SHP77 treated with DMSO at 0.1 percent for 48 hours (cell line): Measurements from ENCODE around the gene HCFC1R1.

Experiments used
- DNase-seq: peaks from one replicate; lab custom pipeline; 2025; lab: John Stamatoyannopoulos, UW

The HCFC1R1 gene

DNA sequence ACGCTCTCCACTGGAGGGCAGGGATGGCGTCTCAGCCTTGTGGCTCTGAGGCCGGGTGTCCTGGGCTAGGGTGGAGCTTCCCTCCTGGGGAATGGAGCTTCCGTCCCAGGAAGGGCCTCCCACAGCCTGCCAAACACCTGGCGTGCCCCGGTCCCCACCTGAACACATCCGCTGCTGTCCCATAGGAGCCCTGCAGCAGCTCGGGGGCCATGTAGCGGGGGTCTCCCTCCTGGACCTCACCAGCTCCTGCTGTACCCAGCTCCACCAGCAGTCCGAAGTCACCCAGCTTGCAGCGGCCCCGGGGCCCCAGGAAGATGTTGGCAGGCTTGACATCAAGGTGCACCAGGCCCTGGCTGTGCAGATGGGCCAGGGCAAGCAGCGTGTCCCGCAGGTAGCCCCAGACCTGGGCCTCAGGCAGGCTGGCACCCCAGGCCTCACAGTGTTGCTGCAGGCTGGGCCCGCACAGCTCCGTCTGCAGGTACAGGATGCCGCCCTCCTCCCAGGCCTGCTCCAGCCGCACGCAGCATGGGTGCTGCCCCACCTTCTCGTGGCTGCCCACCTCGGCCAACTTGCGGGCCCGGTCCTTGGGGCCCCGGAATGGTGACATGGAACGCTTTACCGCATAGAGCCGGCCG, 48.5 kb downstream of the HCFC1R1 start:
- no peak for DNase-seq

DNA sequence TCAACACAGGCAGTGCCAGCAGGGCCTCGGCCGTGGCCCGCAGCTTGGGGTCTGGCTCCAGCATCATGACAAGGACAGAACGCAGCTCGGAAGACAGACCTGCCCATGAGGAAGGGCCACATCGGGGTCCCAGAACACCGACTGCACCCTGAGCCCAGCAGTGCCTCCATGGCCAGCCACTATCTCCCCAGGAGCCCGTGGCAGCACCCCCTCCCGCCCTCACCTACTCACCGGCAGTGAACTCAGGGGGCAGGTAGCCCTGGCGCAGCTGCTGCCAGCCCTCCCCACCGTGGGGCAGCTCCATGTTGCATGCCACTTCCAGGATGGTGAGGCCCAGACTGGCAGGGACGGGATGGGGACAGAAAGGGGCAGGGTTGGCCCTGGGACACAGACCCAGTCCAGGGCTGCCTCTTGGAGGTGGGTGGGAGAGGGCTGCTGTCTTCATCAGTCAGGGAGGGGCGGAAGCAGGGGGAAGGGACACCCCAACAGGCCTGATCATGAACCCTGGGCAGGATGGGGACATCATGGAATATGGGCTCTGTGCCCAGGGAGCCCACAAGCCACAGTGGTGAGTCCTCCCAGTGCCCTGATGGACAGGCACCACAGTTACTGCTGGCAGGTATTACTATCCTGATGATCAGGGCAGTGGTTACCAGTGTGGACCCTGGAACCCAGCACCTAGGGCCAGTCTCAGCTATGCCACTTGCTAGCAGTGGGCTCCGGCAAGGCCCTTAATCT, 49.3 kb downstream of the HCFC1R1 start:
- no peak for DNase-seq

DNA sequence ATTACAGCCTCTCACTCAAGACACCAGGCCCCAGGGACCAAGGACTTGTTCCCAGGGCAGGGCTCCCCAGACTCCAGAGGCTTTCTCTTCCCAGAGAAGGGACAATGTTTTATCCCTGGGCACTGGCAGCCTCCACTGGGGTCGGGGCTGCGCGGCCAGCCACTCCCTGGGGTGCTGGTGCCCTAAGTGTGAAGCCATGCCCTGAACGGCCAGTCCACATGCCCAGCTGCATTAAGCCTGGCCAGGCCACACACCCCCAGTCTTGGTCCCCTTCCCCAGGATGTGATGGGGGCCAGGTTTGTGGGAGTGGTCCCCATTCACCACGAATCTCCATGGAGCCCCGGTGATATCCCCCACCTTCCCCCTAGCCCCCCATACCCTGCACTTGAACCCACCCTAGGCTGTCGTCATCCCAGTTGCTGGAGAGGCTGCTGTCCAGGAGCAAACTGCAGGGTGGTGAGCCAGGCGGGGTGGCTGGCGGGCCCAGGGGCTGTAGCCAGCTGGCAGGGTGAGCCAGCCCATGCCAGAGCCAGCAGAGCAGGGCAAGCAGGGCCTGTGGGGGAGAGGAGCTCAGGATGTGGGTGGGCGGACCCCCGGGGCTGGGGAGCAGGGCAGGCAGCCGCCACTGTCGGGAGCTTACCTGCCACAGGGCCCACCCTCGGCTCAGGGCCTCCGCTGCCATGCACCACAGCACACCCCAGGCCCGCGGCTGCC, 50.0 kb downstream of the HCFC1R1 start:
- DNase-seq = no peak

GRCh38 chr16:2973093-2973492, 50.6 kb downstream of the HCFC1R1 start:
- DNase-seq = no peak
